ENCODE data around the gene HTRA3.

The HTRA3 gene

DNA sequence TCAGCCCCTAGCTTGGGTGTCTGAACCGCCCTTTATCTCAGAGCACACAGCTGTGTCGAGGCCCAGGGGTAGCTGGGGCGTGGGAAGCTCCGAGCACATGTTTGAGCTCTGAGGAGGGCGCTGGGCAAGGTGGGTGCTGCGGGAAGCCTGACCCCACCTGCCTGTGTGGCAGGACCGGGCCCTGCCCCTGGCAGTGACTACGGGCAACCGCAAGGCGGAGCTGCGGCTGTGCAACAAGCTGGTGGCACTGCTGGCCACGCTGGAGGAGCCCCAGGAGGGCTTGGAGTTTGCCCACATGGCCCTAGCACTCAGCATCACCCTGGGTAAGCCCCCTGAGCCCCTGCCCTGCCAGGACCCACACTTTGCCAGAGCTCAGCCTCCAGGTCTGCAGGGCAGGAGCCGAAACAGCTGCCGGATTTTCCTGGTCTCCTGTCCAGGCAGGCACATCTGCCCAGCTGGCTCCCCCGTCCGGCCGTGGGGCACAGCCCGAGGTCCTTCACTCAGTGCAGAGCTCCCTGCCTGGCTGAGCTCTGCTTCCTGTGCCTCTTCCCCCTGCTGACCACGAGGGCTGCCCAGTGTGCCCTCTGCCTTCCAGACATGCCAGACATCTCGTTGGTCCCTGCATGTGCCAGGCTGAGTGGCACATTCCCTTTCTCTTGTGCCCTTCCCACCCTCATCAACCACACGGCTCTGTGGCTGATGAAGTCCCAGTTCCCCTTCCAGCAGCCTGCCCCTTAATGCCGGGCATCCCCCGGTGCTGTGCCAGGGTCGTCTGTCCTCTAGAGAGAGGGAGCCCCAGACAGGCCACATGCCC is 33.2 kb upstream of the HTRA3 start:
- no peak for DNase-seq (ENCODE audit: low read depth in 1 of 2, low spot score in 1 of 2)
- no peak overlapping the region for H3K27ac ChIP-seq (replicated peaks)
- H3K4me3 ChIP-seq (replicated peaks; ENCODE audit: insufficient read depth, low read length), result no peak overlapping the region
- TF ChIP-seq SPI1 (IDR thresholded peaks at IDR 0.05; ENCODE audit: borderline replicate concordance, low read depth), result no peak
- TF ChIP-seq, protein P1, sequence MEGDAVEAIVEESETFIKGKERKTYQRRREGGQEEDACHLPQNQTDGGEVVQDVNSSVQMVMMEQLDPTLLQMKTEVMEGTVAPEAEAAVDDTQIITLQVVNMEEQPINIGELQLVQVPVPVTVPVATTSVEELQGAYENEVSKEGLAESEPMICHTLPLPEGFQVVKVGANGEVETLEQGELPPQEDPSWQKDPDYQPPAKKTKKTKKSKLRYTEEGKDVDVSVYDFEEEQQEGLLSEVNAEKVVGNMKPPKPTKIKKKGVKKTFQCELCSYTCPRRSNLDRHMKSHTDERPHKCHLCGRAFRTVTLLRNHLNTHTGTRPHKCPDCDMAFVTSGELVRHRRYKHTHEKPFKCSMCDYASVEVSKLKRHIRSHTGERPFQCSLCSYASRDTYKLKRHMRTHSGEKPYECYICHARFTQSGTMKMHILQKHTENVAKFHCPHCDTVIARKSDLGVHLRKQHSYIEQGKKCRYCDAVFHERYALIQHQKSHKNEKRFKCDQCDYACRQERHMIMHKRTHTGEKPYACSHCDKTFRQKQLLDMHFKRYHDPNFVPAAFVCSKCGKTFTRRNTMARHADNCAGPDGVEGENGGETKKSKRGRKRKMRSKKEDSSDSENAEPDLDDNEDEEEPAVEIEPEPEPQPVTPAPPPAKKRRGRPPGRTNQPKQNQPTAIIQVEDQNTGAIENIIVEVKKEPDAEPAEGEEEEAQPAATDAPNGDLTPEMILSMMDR (IDR thresholded peaks at IDR 0.05; ENCODE audit: insufficient read depth, low read length), result no peak
- no peaks in the 10 kb centered on the region for H3K27me3 ChIP-seq (ENCODE audit: insufficient read depth, poor library complexity, severe bottlenecking)

DNA sequence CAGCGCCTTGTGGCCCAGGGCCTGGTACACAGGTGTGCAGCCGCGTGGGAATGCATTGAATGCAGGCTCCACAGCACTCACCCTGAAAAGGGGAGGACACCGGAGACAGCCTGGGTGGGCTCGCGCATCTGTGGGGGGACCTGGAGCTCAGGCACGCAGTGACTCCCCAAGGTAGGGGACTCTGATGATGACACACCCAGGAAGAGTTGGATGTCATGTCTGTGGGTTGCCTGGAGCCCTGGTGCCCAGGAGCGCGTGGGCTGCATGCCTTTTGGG is 32.7 kb upstream of the HTRA3 start:
- Histone ChIP-seq H3K27me3 (ENCODE audit: insufficient read depth, poor library complexity, severe bottlenecking) (no peaks in the 10 kb centered on the region), H3K27ac (replicated peaks) (no peak overlapping the region), H3K4me3 (replicated peaks; ENCODE audit: insufficient read depth, low read length) (no peak overlapping the region)
- TF ChIP-seq, protein P2, sequence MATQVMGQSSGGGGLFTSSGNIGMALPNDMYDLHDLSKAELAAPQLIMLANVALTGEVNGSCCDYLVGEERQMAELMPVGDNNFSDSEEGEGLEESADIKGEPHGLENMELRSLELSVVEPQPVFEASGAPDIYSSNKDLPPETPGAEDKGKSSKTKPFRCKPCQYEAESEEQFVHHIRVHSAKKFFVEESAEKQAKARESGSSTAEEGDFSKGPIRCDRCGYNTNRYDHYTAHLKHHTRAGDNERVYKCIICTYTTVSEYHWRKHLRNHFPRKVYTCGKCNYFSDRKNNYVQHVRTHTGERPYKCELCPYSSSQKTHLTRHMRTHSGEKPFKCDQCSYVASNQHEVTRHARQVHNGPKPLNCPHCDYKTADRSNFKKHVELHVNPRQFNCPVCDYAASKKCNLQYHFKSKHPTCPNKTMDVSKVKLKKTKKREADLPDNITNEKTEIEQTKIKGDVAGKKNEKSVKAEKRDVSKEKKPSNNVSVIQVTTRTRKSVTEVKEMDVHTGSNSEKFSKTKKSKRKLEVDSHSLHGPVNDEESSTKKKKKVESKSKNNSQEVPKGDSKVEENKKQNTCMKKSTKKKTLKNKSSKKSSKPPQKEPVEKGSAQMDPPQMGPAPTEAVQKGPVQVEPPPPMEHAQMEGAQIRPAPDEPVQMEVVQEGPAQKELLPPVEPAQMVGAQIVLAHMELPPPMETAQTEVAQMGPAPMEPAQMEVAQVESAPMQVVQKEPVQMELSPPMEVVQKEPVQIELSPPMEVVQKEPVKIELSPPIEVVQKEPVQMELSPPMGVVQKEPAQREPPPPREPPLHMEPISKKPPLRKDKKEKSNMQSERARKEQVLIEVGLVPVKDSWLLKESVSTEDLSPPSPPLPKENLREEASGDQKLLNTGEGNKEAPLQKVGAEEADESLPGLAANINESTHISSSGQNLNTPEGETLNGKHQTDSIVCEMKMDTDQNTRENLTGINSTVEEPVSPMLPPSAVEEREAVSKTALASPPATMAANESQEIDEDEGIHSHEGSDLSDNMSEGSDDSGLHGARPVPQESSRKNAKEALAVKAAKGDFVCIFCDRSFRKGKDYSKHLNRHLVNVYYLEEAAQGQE (IDR thresholded peaks at IDR 0.05; ENCODE audit: insufficient replicate concordance, low read depth), result no peak
- TF ChIP-seq, protein P1 (IDR thresholded peaks at IDR 0.05; ENCODE audit: insufficient read depth, low read length), result no peak
- TF ChIP-seq GABPA (IDR thresholded peaks at IDR 0.05; ENCODE audit: low read depth) (no peak), POLR2AphosphoS5 (IDR thresholded peaks at IDR 0.05; ENCODE audit: low read depth) (no peak), SPI1 (IDR thresholded peaks at IDR 0.05; ENCODE audit: borderline replicate concordance, low read depth) (no peak)
- no peak for DNase-seq (ENCODE audit: low read depth in 1 of 2, low spot score in 1 of 2)

DNA sequence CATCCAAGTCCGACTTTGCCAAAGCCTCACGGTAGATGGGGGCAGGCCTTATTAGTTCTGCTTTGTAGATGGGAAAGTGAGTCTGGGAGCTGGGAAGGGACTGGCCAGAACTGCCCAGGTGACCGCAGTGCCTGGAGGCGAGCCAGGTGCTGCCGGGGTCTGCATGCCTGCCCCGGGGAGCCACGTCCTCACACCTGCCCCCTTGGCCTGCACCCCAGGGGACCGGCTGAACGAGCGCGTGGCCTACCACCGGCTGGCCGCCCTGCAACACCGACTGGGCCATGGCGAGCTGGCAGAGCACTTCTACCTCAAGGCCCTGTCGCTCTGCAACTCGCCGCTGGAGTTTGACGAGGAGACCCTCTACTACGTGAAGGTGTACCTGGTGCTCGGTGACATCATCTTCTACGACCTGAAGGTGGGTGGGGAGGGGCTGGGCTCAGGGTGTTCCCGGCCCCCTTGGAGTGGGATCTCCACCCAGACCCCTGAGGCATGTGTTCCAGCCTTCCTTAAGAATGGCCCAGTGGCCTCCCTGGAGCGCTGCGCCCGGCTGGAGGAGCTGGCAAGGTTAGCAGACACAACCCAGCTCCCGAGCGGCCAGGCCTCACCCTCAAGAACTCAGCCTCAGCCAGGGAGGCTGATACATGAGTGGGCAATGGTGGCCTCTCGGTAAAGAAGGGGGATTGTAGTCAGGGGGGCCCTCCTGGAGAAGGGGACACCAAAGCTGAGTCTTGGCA is 32.1 kb upstream of the HTRA3 start:
- Histone ChIP-seq H3K27me3 (ENCODE audit: insufficient read depth, poor library complexity, severe bottlenecking) (no peaks in the 10 kb centered on the region), H3K27ac (replicated peaks) (no peak overlapping the region), H3K4me3 (replicated peaks; ENCODE audit: insufficient read depth, low read length) (no peak overlapping the region)
- no peak for TF ChIP-seq GABPA (IDR thresholded peaks at IDR 0.05; ENCODE audit: low read depth)
- no peak for TF ChIP-seq POLR2AphosphoS5 (IDR thresholded peaks at IDR 0.05; ENCODE audit: low read depth)
- TF ChIP-seq, protein P2 (IDR thresholded peaks at IDR 0.05; ENCODE audit: insufficient replicate concordance, low read depth), result no peak
- TF ChIP-seq, protein P1 (IDR thresholded peaks at IDR 0.05; ENCODE audit: insufficient read depth, low read length), result no peak
- no peak for TF ChIP-seq SPI1 (IDR thresholded peaks at IDR 0.05; ENCODE audit: borderline replicate concordance, low read depth)
- DNase-seq (ENCODE audit: low read depth in 1 of 2, low spot score in 1 of 2), result no peak
